C4-2B (cell line): ENCODE measurements around the gene SEMA5A.

Experiments
- ZFX ChIP-seq: fragments of 450-650 bp; IDR thresholded peaks from 2 replicates; pipeline ENCODE4 v1.6.1; 2017
- TF ChIP-seq, protein P1 (sequence below): fragments of 450-650 bp; conservative IDR thresholded peaks from 2 replicates; pipeline ENCODE4 v1.5.1; 2017; ENCODE audit warnings: mild to moderate bottlenecking

DNA sequence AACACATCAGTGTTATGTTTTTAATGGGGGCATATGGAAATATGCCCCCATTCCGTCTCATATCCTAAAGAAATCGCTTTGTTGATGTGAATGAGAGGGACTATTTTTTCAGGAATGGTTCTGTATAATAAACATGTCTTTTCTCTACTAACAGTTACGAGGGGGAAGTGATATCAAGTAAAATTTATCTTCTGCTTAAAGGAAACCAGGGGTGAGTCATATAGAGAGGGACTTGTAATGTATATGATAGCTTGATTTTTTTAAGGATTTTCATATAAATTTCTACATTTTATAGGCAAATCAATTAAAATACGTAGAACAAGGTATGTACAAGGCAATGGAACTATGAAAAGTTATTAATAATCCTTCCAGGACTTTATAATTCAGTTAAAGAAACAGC, 207.1 kb downstream of the SEMA5A start:
- TF ChIP-seq, protein P1, sequence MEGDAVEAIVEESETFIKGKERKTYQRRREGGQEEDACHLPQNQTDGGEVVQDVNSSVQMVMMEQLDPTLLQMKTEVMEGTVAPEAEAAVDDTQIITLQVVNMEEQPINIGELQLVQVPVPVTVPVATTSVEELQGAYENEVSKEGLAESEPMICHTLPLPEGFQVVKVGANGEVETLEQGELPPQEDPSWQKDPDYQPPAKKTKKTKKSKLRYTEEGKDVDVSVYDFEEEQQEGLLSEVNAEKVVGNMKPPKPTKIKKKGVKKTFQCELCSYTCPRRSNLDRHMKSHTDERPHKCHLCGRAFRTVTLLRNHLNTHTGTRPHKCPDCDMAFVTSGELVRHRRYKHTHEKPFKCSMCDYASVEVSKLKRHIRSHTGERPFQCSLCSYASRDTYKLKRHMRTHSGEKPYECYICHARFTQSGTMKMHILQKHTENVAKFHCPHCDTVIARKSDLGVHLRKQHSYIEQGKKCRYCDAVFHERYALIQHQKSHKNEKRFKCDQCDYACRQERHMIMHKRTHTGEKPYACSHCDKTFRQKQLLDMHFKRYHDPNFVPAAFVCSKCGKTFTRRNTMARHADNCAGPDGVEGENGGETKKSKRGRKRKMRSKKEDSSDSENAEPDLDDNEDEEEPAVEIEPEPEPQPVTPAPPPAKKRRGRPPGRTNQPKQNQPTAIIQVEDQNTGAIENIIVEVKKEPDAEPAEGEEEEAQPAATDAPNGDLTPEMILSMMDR: no peak
- TF ChIP-seq ZFX: no peak
